ENCODE results near the gene CX3CL1. TPM values are rescaled to one million over a fixed set of nuclear protein-coding genes. Genes with fewer than 3 reads are reported as not detected.
"Not testable (repeated sequence)": the region's sequence is repeated elsewhere in the genome, so short reads cannot be mapped to it uniquely, and the experiment has no call there.

The CX3CL1 gene
- total RNA-seq, 2 experiments from 2014 or later: not detected

DNA sequence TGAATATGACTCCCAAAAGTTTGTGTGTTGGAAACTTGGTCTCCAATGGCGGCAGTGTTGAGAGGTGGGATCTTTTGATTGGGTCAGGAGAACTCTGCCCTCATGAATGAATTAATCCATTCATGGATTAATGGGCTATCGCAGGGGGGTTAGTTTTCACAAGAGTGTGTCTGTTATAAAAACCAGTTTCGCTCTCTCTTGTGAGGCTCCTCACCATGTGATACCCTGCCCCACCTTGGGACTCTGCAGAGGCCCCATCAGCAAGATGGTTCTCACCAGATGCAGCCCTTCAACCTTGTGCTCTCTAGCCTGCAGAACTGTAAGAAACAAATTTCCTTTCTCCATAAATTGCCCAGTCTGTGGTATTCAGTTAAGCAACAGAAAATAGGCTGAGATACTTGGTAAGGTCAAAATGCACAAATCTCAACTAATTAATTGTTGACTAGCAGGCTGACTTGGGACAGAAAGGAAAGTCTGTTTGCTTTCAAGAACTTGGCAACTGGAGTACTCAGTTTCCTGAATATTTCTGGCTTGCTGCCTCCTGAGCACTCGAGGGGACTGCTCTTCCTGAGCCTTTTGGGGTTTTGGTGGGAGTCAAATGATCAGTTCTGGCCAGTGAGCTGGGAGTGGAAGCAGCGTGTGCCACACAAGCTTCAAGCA lies 18.5 kb downstream of the CX3CL1 start:
- ChIA-PET CTCF (no interaction called here), POLR2A (no interaction called here)
- H3K27me3 Mint-ChIP-seq: peaks cover 8% of the 10 kb centered on the region
- no peak overlapping the region for H3K4me3 Mint-ChIP-seq
- H3K4me1 Mint-ChIP-seq: no peaks in the 10 kb centered on the region
- H3K9me3 Mint-ChIP-seq: no peaks in the 10 kb centered on the region
- H3K36me3 Mint-ChIP-seq (ENCODE audit: low read depth): no peaks in the 10 kb centered on the region
- no peak for DNase-seq
- no peak overlapping the region for H3K27ac Mint-ChIP-seq

GRCh38 chr16:57391300-57391699 lies 19.0 kb downstream of the CX3CL1 start:
- peaks cover 8% of the 10 kb centered on the region for H3K27me3 Mint-ChIP-seq
- no peaks in the 10 kb centered on the region for H3K36me3 Mint-ChIP-seq (ENCODE audit: low read depth)
- CTCF ChIA-PET: interaction anchor here (0.6 kb wide), 1 partner anchor 73 kb away, joined by 3 read pairs; no protein-coding TSS in a partner anchor
- no peak for DNase-seq
- H3K4me1 Mint-ChIP-seq: no peaks in the 10 kb centered on the region
- POLR2A ChIA-PET: no interaction called here
- H3K4me3 Mint-ChIP-seq: no peak overlapping the region
- H3K27ac Mint-ChIP-seq: no peak overlapping the region
- no peaks in the 10 kb centered on the region for H3K9me3 Mint-ChIP-seq

- peaks cover 8% of the 10 kb centered on the region for H3K27me3 Mint-ChIP-seq
- no peak overlapping the region for H3K4me3 Mint-ChIP-seq
- no peaks in the 10 kb centered on the region for H3K9me3 Mint-ChIP-seq
- DNase-seq: no peak
- ChIA-PET CTCF (interaction anchor here (0.6 kb wide), 2 partner anchors 40 to 73 kb away, joined by 3 to 4 read pairs; no protein-coding TSS in a partner anchor), POLR2A (no interaction called here)
- no peak overlapping the region for H3K27ac Mint-ChIP-seq
- no peaks in the 10 kb centered on the region for H3K4me1 Mint-ChIP-seq
- no peaks in the 10 kb centered on the region for H3K36me3 Mint-ChIP-seq (ENCODE audit: low read depth)
Observed at GRCh38 chr16:57391708-57392107, 19.4 kb downstream of the CX3CL1 start.

DNA sequence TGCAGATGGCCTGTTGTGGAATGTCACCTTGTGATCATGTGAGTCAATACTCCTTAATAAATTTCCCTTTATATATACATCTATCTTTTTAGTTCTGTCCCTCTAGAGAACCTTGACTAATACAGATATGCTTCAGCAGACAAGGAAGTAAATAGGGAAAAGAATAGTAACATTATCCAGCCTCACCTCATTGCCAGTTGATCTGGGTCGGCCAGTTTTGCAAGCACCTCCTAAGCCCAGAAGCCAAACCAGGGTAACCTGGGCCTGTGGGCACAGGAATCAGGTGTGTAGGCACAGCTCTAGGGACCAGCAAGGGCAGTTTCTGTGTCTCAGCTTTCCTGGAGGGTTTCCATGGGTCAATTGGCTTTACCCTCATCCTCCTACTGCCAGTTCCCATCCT lies 20.4 kb downstream of the CX3CL1 start:
- CTCF ChIA-PET: interaction anchor here (1.2 kb wide), 1 partner anchor 10 kb away, joined by 3 read pairs; no protein-coding TSS in a partner anchor
- Mint-ChIP-seq H3K27ac (no peak overlapping the region), H3K36me3 (ENCODE audit: low read depth) (no peaks in the 10 kb centered on the region), H3K9me3 (no peaks in the 10 kb centered on the region), H3K27me3 (peaks cover 8% of the 10 kb centered on the region), H3K4me3 (no peak overlapping the region), H3K4me1 (no peaks in the 10 kb centered on the region)
- DNase-seq: no peak
- POLR2A ChIA-PET: no interaction called here

GRCh38 chr16:57394444-57394843 lies 22.2 kb downstream of the CX3CL1 start:
- ChIA-PET CTCF (interaction anchor here (1.5 kb wide), 2 partner anchors 16 to 23 kb away, joined by 3 to 4 read pairs; no protein-coding TSS in a partner anchor), POLR2A (no interaction called here)
- no peak overlapping the region for H3K27ac Mint-ChIP-seq

DNA sequence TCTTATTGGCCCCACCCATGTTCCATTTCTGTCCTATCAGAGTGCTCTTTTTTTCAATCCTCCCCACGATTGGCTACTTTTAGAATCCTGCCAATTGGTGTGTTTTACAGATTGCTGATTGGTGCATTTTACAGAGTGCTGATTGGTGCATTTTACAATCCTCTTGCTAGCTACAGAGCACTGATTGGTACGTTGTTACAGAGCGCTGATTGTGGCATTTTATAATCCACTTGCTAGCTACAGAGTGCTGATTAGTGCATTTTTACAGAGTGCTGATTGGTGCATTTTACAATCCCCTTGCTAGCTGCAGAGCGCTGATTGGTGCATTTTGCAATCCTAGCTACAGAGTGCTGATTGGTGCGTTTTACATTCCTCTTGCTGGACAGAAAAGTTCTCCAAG lies 22.7 kb downstream of the CX3CL1 start:
- H3K27me3 Mint-ChIP-seq: peaks cover 5% of the 10 kb centered on the region
- no peaks in the 10 kb centered on the region for H3K4me1 Mint-ChIP-seq
- no peak overlapping the region for H3K4me3 Mint-ChIP-seq
- ChIA-PET POLR2A (no interaction called here), CTCF (interaction anchor here (1.5 kb wide), 2 partner anchors 15 to 23 kb away, joined by 3 to 4 read pairs; no protein-coding TSS in a partner anchor)
- no peaks in the 10 kb centered on the region for H3K9me3 Mint-ChIP-seq
- H3K36me3 Mint-ChIP-seq (ENCODE audit: low read depth): no peaks in the 10 kb centered on the region
- DNase-seq: no peak
- H3K27ac Mint-ChIP-seq: no peak overlapping the region

More at GRCh38 chr16:57394444-57394843, 22.2 kb downstream of the CX3CL1 start:
- Mint-ChIP-seq H3K36me3 (ENCODE audit: low read depth) (no peaks in the 10 kb centered on the region), H3K27me3 (peaks cover 5% of the 10 kb centered on the region), H3K9me3 (no peaks in the 10 kb centered on the region), H3K4me3 (no peak overlapping the region), H3K4me1 (no peaks in the 10 kb centered on the region)
- DNase-seq: no peak

GRCh38 chr16:57396786-57397185 lies 24.5 kb downstream of the CX3CL1 start:
- Mint-ChIP-seq H3K4me1 (no peaks in the 10 kb centered on the region), H3K4me3 (no peak overlapping the region), H3K9me3 (no peaks in the 10 kb centered on the region), H3K27me3 (peaks cover 2% of the 10 kb centered on the region), H3K27ac (no peak overlapping the region), H3K36me3 (ENCODE audit: low read depth) (no peaks in the 10 kb centered on the region)
- CTCF ChIA-PET: no interaction called here
- no peak for DNase-seq
- POLR2A ChIA-PET: no interaction called here

GRCh38 chr16:57397493-57397892 lies 25.2 kb downstream of the CX3CL1 start:
- POLR2A ChIA-PET; H3K27ac Mint-ChIP-seq; H3K4me3 Mint-ChIP-seq; CTCF ChIA-PET; DNase-seq; H3K36me3 Mint-ChIP-seq (ENCODE audit: low read depth); H3K9me3 Mint-ChIP-seq; H3K4me1 Mint-ChIP-seq; H3K27me3 Mint-ChIP-seq: not testable (repeated sequence)

- no peaks in the 10 kb centered on the region for H3K36me3 Mint-ChIP-seq (ENCODE audit: low read depth)
- CTCF ChIA-PET: interaction anchor here (1.2 to 1.9 kb wide), 2 partner anchors 13 to 16 kb away, joined by 3 to 11 read pairs; no protein-coding TSS in a partner anchor
- no peak for DNase-seq
- no peak overlapping the region for H3K27ac Mint-ChIP-seq
- POLR2A ChIA-PET: no interaction called here
- no peak overlapping the region for H3K4me3 Mint-ChIP-seq
- no peaks in the 10 kb centered on the region for H3K27me3 Mint-ChIP-seq
- H3K4me1 Mint-ChIP-seq: no peaks in the 10 kb centered on the region
- H3K9me3 Mint-ChIP-seq: no peaks in the 10 kb centered on the region
Observed at GRCh38 chr16:57401943-57402640, 29.8 kb downstream of the CX3CL1 start.

DNA sequence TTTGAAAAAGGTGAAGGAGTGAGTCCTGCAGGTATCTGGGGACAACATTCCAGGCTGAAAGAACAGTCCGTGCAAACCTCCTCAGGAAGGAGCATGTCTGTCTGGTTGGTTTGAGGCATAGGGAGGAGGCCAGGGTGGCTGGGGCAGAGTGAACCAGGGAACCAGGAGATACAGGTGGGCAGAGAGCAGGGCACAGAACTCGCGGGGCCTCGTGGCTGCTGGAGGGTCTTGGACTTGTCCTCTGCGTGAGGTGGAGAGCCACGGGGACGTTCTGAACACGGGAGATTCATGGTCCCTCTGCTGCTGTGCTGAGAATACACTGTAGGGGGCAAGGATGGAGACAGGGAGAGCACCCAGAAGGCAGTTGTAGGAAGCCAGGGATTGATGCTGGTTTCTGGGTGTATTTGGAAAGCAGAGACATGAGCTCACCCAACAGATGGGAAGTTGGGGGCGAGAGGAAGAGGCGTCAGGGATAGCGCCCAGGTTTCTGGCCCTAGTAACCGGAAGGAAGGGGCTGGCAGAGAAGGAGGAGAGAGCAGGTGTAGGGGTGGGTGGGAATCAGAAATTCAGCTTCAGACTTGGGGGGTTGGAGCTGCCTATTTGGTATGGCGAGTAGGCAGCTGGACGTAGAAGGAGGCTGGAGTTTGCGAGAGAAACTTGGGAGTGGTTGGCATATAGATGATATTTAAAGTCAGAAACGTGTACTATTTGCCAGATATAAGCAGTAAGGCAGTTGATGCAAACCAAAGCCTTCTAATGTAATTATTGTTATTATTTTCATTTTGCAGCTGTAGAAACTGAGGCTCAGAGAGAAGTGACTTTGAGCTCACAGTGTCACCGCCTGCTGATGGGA lies 31.9 kb downstream of the CX3CL1 start, which contains the start of gene CCL17:
Gene CCL17 (plus strand): TSS at position 803 of the 853 bp plus-strand sequence. CDS start 9,166 bp downstream, outside the sequence.
- ChIA-PET POLR2A (no interaction called here), CTCF (interaction anchor here (0.7 to 2.4 kb wide), 3 partner anchors 13 to 104 kb away, joined by 3 to 7 read pairs (median 4); no protein-coding TSS in a partner anchor)
- Mint-ChIP-seq H3K9me3 (no peaks in the 10 kb centered on the region), H3K4me1 (no peaks in the 10 kb centered on the region), H3K36me3 (ENCODE audit: low read depth) (no peaks in the 10 kb centered on the region), H3K4me3 (no peak within 1 kb of the TSS), H3K27me3 (no peaks in the 10 kb centered on the region), H3K27ac (no peak within 1 kb of the TSS)
- no peak for DNase-seq

DNA sequence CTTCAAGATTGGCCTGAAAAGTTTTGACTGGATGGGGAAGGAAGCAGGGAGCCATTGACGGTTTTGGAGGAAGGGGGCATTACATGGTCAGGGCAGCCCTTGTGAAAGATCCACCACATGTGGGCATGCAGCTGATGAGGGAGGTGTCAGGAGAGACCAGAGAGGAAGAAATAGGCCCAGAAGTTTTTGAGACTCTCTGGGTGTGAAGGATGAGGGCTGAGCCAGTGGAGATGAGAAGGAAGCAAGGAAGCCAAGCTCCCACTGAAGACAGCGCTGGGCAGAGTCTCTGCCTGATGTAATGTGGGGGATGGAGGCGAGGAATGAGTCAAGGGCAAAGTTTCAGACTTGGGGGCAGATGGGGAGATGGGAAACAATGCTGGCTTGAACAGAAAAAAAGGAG lies 32.8 kb downstream of the CX3CL1 start:
- CTCF ChIA-PET: interaction anchor here (0.7 to 2.4 kb wide), 4 partner anchors 12 to 105 kb away, joined by 3 to 7 read pairs (median 4); no protein-coding TSS in a partner anchor
- no peaks in the 10 kb centered on the region for H3K36me3 Mint-ChIP-seq (ENCODE audit: low read depth)
- no peak for DNase-seq

GRCh38 chr16:57406881-57407280 lies 34.6 kb downstream of the CX3CL1 start:
- Mint-ChIP-seq H3K9me3 (no peaks in the 10 kb centered on the region), H3K36me3 (ENCODE audit: low read depth) (no peaks in the 10 kb centered on the region), H3K27me3 (no peaks in the 10 kb centered on the region), H3K4me1 (no peaks in the 10 kb centered on the region), H3K27ac (no peak overlapping the region), H3K4me3 (no peak overlapping the region)
- ChIA-PET POLR2A (no interaction called here), CTCF (interaction anchor here (0.9 to 2.4 kb wide), 3 partner anchors 10 to 106 kb away, joined by 3 to 7 read pairs (median 3); no protein-coding TSS in a partner anchor)
- no peak for DNase-seq

More for the DNA sequence above, 32.8 kb downstream of the CX3CL1 start:
- POLR2A ChIA-PET: no interaction called here
- Mint-ChIP-seq H3K9me3 (no peaks in the 10 kb centered on the region), H3K4me3 (no peak overlapping the region), H3K4me1 (no peaks in the 10 kb centered on the region), H3K27ac (no peak overlapping the region), H3K27me3 (no peaks in the 10 kb centered on the region)

All from activated CD4-positive, alpha-beta T cell treated with anti-CD3 and anti-CD28 coated beads, Interleukin-2, amount 10 ng/mL, durations not matched to agents 7 days and 5 days (primary cell).